IPS DF 19.7 (cell line): Measurements from ENCODE around the gene GLT8D2.

Source experiments
- DNase-seq: peaks from one replicate; pipeline ENCODE4 v3.0.0-alpha.2; 2013; ENCODE audit warnings: low read depth, low spot score

Gene GLT8D2

DNA sequence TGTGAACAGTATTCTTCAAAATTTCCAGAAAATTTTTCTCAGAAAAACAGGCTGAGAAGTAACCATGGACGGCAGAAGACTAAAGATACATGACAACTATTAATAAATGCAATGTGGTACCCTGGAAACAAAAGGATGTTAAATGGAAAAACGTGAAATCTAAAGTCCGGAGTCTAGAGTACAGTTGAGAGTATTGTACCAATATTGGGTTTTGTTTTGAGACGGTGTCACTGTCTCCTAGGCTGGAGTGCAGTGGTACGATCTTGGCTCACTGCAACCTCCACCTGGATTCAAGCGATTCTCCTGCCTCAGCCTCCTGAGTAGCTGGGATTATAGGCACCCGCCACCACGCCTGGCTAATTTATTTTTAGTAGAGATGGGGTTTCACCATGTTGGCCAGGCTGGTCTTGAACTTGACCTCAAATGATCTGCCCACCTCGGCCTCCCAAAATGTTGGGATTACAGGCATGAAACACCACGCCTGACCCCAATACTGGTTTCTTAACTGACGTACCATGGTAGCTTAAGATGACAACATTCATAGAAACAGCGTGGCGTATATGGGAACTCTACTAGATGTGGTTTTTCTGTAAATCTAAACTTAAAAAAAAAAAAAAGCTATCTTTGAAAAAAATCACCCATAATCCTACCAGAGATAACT lies 101.1 kb downstream of the GLT8D2 start:
- no peak for DNase-seq

DNA sequence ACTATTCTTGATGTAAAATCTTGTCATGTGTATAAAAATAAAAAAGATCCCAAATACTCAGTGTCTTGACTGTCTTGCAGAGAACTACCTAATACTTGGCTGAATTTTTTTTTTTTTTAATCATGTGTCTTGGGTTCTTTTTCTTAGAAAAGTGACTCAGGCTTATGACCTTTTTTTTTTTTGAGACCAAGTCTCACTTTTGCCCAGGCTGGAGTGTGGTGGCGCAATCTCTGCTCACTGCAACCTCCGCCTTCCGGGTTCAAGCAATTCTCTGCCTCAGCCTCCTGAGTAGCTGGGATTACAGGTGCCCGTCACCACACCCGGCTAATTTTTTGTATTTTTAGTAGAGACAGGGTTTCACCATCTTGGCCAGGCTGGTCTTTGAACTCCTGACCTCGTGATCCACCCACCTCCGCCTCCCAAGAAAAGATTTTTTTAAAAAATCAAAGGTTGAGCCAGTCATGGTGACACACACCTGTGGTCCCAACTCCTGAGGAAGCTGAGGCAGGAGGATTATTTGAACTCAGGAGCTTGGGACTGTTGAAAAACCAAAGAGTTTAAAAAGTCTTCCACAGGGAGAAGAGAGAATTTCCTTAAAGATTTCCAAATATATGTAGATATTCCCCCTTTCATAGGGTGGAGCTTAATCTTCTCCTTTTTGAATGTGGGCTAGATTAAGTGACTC lies 102.0 kb downstream of the GLT8D2 start:
- no peak for DNase-seq

DNA sequence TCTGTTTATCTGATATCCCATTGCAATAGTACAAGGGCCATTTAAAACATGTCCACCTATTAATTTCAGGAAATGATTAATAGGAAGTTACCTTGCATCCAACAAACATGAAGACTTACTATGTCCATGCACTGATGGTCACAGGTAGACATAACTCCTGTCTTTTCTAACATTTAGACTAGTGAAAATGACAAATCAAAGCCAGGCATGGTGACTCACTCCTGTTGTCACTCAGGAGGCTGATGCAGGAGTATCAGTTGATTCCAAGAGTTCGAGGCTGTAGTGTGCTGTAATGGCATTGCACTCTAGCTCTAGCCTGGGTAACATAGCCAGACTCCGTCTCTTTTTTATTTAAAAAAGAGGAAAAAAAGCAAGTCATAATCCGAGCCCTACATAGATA lies 105.0 kb downstream of the GLT8D2 start:
- DNase-seq, result no peak
